Measurements from ENCODE around the gene FLG2.

DNA sequence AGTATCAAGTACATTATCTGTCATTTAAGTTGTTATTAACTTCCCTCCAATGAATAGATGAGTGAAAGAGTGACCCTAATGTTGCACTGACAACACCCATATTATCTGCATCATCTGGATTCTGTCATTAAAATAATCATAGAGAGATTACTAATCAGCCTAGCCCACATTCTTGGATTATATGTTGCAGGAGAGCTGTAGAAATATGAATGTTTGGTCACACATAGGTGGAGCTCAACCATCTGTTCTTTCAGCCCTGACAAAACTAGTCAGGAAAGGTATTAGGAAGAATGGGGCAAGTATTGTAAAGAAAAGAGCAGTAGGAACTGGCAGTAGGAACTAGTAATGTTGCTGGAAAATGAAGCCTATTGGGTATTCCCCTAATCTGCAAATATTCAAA lies 15.4 kb downstream of the FLG2 start:
- TF ChIP-seq, protein P1, sequence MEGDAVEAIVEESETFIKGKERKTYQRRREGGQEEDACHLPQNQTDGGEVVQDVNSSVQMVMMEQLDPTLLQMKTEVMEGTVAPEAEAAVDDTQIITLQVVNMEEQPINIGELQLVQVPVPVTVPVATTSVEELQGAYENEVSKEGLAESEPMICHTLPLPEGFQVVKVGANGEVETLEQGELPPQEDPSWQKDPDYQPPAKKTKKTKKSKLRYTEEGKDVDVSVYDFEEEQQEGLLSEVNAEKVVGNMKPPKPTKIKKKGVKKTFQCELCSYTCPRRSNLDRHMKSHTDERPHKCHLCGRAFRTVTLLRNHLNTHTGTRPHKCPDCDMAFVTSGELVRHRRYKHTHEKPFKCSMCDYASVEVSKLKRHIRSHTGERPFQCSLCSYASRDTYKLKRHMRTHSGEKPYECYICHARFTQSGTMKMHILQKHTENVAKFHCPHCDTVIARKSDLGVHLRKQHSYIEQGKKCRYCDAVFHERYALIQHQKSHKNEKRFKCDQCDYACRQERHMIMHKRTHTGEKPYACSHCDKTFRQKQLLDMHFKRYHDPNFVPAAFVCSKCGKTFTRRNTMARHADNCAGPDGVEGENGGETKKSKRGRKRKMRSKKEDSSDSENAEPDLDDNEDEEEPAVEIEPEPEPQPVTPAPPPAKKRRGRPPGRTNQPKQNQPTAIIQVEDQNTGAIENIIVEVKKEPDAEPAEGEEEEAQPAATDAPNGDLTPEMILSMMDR (IDR thresholded peaks at IDR 0.05; ENCODE audit: poor library complexity) = no peak
- no peak for TF ChIP-seq EZH2 (IDR thresholded peaks at IDR 0.05; ENCODE audit: borderline replicate concordance)
- TF ChIP-seq EZH2phosphoT487 (IDR thresholded peaks at IDR 0.05; ENCODE audit: low read depth, severe bottlenecking, unreplicated experiment) = no peak
